22Rv1 (cell line): ENCODE results near the gene EFCAB12.

Experiments used
- ZFX ChIP-seq: fragments of 450-650 bp; IDR thresholded peaks from 2 replicates; pipeline ENCODE4 v1.6.1; 2017; ENCODE audit warnings: antibody characterized with exemption, borderline replicate concordance
- TF ChIP-seq, protein P1 (sequence below): fragments of 450-650 bp; IDR thresholded peaks from 2 replicates; pipeline ENCODE4 v1.5.1; 2017; ENCODE audit warnings: mild to moderate bottlenecking

DNA sequence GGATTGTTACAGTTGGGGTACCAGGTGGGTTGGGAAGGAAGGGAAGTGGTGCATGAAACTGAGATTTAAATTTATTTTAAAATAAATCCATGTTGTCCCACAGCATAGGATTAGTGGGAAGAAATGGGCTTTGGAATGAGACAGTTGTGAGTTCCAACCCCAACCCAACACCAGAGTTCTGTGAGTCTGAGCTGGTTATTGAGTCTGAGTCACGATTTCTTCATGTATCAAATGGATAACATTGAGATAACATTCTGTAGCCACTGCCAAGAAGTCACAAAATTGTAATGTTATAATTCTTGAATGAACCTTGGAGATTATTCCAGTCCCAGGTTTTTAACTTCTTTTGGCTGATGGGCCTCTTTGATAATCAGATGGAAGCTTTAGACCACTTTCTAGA is 25.3 kb upstream of the EFCAB12 start:
- TF ChIP-seq, protein P1, sequence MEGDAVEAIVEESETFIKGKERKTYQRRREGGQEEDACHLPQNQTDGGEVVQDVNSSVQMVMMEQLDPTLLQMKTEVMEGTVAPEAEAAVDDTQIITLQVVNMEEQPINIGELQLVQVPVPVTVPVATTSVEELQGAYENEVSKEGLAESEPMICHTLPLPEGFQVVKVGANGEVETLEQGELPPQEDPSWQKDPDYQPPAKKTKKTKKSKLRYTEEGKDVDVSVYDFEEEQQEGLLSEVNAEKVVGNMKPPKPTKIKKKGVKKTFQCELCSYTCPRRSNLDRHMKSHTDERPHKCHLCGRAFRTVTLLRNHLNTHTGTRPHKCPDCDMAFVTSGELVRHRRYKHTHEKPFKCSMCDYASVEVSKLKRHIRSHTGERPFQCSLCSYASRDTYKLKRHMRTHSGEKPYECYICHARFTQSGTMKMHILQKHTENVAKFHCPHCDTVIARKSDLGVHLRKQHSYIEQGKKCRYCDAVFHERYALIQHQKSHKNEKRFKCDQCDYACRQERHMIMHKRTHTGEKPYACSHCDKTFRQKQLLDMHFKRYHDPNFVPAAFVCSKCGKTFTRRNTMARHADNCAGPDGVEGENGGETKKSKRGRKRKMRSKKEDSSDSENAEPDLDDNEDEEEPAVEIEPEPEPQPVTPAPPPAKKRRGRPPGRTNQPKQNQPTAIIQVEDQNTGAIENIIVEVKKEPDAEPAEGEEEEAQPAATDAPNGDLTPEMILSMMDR = no peak
- TF ChIP-seq ZFX = no peak
